Osteocyte (in vitro differentiated cells): ENCODE results near the gene NCAM1. TPM values are rescaled to one million over a fixed set of nuclear protein-coding genes. Genes with fewer than 3 reads are reported as not detected.

ENCODE experiments used
- DNase-seq: peaks from one replicate; pipeline ENCODE4 v3.0.0; 2021; ENCODE audit warnings: mixed read lengths; ENCODE audit not compliant: unreplicated experiment; ENCODE audit errors: extremely low spot score
- H3K27ac Mint-ChIP-seq: one replicate; pipeline ENCODE4 v1.8.0; 2021; ENCODE audit warnings: mild to moderate bottlenecking, mixed read lengths; ENCODE audit not compliant: unreplicated experiment
- H3K27me3 Mint-ChIP-seq: one replicate; pipeline ENCODE4 v1.8.0; 2021; ENCODE audit warnings: mixed read lengths; ENCODE audit not compliant: unreplicated experiment
- H3K36me3 Mint-ChIP-seq: one replicate; pipeline ENCODE4 v1.8.0; 2021; ENCODE audit warnings: mixed read lengths; ENCODE audit not compliant: unreplicated experiment
- H3K4me1 Mint-ChIP-seq: one replicate; pipeline ENCODE4 v1.8.0; 2021; ENCODE audit warnings: mixed read lengths; ENCODE audit not compliant: unreplicated experiment
- H3K4me3 Mint-ChIP-seq: one replicate; pipeline ENCODE4 v1.8.0; 2021; ENCODE audit warnings: mild to moderate bottlenecking, moderate library complexity, mixed read lengths; ENCODE audit not compliant: unreplicated experiment
- H3K9me3 Mint-ChIP-seq: one replicate; pipeline ENCODE4 v1.8.0; 2021; ENCODE audit warnings: mixed read lengths; ENCODE audit not compliant: unreplicated experiment
- CTCF ChIP-seq: fragments of 200-600 bp; sonication (generic); IDR thresholded peaks from 2 replicates; pipeline ENCODE4 v1.5.0; 2021; ENCODE audit warnings: antibody characterized with exemption, mild to moderate bottlenecking, moderate library complexity
- total RNA-seq: library from RNA; stranded (reverse); gene quantifications from 2 replicates; pipeline ENCODE4 v1.2.1, GENCODE V29; 2021

Gene NCAM1
- total RNA-seq, 1 donor from 2014 or later, result 2.2 TPM

- no peak for TF ChIP-seq CTCF
- Mint-ChIP-seq H3K27ac (no peak overlapping the region), H3K4me3 (no peak overlapping the region), H3K4me1 (peaks cover 11% of the 10 kb centered on the region), H3K9me3 (no peaks in the 10 kb centered on the region), H3K27me3 (peaks cover 35% of the 10 kb centered on the region), H3K36me3 (no peaks in the 10 kb centered on the region)
- no peak for DNase-seq
Measured at GRCh38 chr11:112966561-112966960, 5.3 kb downstream of the NCAM1 start.

GRCh38 chr11:112967082-112967481 is 5.9 kb downstream of the NCAM1 start:
- Mint-ChIP-seq H3K9me3 (no peaks in the 10 kb centered on the region), H3K36me3 (no peaks in the 10 kb centered on the region), H3K4me3 (no peak overlapping the region), H3K4me1 (peaks cover 8% of the 10 kb centered on the region), H3K27me3 (peaks cover 33% of the 10 kb centered on the region), H3K27ac (no peak overlapping the region)
- no peak for DNase-seq
- no peak for TF ChIP-seq CTCF

- Mint-ChIP-seq H3K36me3 (no peaks in the 10 kb centered on the region), H3K4me3 (no peak overlapping the region), H3K27me3 (peaks cover 22% of the 10 kb centered on the region), H3K27ac (no peak overlapping the region), H3K4me1 (no peaks in the 10 kb centered on the region), H3K9me3 (no peaks in the 10 kb centered on the region)
- no peak for TF ChIP-seq CTCF
- no peak for DNase-seq
Measured at GRCh38 chr11:112968941-112969713, 7.9 kb downstream of the NCAM1 start.

GRCh38 chr11:112971195-112971594 is 10.0 kb downstream of the NCAM1 start:
- DNase-seq, result no peak
- H3K27me3 Mint-ChIP-seq, result peaks cover 14% of the 10 kb centered on the region
- no peak overlapping the region for H3K27ac Mint-ChIP-seq
- H3K36me3 Mint-ChIP-seq, result no peaks in the 10 kb centered on the region
- H3K4me3 Mint-ChIP-seq, result no peak overlapping the region
- TF ChIP-seq CTCF, result no peak
- no peaks in the 10 kb centered on the region for H3K9me3 Mint-ChIP-seq
- H3K4me1 Mint-ChIP-seq, result no peaks in the 10 kb centered on the region

- peaks cover 14% of the 10 kb centered on the region for H3K27me3 Mint-ChIP-seq
- no peaks in the 10 kb centered on the region for H3K9me3 Mint-ChIP-seq
- no peak overlapping the region for H3K4me3 Mint-ChIP-seq
- H3K36me3 Mint-ChIP-seq, result no peaks in the 10 kb centered on the region
- no peak for TF ChIP-seq CTCF
- H3K27ac Mint-ChIP-seq, result no peak overlapping the region
- H3K4me1 Mint-ChIP-seq, result no peaks in the 10 kb centered on the region
- no peak for DNase-seq
Measured at GRCh38 chr11:112971827-112972226, 10.6 kb downstream of the NCAM1 start.
